IMR-90 (cell line): ENCODE data around the gene PARP1.

Experiments
- CEBPB ChIP-seq: IDR thresholded peaks from 2 replicates; pipeline ENCODE4 v1.6.1; 2012; ENCODE audit warnings: low read depth, low read length, improper control_type of control experiment
- FOS ChIP-seq: fragments of 150-350 bp; IDR thresholded peaks from 2 replicates; pipeline ENCODE4 v1.6.1; 2016; ENCODE audit warnings: low read depth, low read length
- POLR2A ChIP-seq: IDR thresholded peaks from 2 replicates; pipeline ENCODE4 v1.6.1; 2012; ENCODE audit warnings: mild to moderate bottlenecking, low read depth, low read length
- TF ChIP-seq, protein P1 (sequence below): conservative IDR thresholded peaks from 2 replicates; pipeline ENCODE4 v1.5.1; 2012; ENCODE audit warnings: mild to moderate bottlenecking, low read depth, low read length, improper control_type of control experiment

DNA sequence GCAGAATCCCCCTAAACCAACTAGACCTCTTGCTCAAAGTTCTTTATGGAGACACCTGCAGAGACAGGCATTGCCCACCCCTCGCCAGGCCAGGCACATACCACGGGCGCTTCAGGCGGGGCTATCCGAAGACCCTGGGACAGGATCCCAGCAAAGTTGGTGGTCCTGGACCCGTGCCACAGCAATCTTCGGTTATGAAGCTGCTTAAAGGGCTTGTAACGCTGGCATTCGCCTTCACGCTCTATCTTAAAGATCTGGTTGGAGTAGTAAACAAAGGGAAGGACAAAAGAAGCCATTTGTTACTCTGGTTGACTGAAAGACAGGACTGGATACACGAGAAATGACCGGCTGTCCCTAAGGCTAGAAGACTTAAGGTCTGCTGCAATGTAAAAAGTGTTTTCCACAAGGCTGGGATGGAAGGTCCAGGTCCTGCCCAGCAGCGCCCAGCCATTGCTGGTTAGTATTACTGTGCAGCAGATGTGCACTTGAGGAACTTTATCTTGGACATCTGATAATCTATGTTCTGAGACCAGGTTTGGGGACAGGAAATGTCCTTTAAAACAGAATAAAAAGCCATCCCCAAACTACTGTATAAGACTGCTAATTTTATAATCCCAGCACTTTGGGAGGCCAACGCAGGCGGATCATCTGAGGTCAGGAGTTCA, 42.9 kb downstream of the PARP1 start:
- TF ChIP-seq, protein P1, sequence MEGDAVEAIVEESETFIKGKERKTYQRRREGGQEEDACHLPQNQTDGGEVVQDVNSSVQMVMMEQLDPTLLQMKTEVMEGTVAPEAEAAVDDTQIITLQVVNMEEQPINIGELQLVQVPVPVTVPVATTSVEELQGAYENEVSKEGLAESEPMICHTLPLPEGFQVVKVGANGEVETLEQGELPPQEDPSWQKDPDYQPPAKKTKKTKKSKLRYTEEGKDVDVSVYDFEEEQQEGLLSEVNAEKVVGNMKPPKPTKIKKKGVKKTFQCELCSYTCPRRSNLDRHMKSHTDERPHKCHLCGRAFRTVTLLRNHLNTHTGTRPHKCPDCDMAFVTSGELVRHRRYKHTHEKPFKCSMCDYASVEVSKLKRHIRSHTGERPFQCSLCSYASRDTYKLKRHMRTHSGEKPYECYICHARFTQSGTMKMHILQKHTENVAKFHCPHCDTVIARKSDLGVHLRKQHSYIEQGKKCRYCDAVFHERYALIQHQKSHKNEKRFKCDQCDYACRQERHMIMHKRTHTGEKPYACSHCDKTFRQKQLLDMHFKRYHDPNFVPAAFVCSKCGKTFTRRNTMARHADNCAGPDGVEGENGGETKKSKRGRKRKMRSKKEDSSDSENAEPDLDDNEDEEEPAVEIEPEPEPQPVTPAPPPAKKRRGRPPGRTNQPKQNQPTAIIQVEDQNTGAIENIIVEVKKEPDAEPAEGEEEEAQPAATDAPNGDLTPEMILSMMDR = no peak
- TF ChIP-seq POLR2A = no peak
- no peak for TF ChIP-seq CEBPB
- no peak for TF ChIP-seq FOS
